RWPE1 (cell line): ENCODE results near the gene CRLF2.
"Not testable (repeated sequence)": the region's sequence is repeated elsewhere in the genome, so short reads cannot be mapped to it uniquely, and the experiment has no call there.

Source experiments
- CTCF ChIA-PET: fragments of 350-600 bp; sonication (Branson Sonifier 250); formaldehyde crosslinking; extraction: SDS; loops from one replicate; lab custom pipeline; 2021; lab: Yijun Ruan, JAX
- POLR2A ChIA-PET: fragments of 400-600 bp; formaldehyde crosslinking; extraction: SDS; loops from one replicate; lab custom pipeline; 2020; ENCODE audit warnings: antibody characterized with exemption; ENCODE audit not compliant: low non-redundant PET; lab: Yijun Ruan, JAX
- DNase-seq: peaks from one replicate; pipeline ENCODE4 v3.0.0; 2012; ENCODE audit warnings: low spot score
- H3K27ac ChIP-seq: fragments of 450-650 bp; 2 replicates; pipeline ENCODE4 v1.5.1; 2017
- TF ChIP-seq, protein P1 (sequence below): fragments of 450-650 bp; conservative IDR thresholded peaks from 2 replicates; pipeline ENCODE4 v1.5.1; 2017; ENCODE audit warnings: low read depth, mild to moderate bottlenecking

CRLF2 gene

GRCh38 chrX:1246816-1247215, 34.4 kb upstream of the CRLF2 start:
- peak; percentile 26 for DNase-seq
- TF ChIP-seq, protein P1, sequence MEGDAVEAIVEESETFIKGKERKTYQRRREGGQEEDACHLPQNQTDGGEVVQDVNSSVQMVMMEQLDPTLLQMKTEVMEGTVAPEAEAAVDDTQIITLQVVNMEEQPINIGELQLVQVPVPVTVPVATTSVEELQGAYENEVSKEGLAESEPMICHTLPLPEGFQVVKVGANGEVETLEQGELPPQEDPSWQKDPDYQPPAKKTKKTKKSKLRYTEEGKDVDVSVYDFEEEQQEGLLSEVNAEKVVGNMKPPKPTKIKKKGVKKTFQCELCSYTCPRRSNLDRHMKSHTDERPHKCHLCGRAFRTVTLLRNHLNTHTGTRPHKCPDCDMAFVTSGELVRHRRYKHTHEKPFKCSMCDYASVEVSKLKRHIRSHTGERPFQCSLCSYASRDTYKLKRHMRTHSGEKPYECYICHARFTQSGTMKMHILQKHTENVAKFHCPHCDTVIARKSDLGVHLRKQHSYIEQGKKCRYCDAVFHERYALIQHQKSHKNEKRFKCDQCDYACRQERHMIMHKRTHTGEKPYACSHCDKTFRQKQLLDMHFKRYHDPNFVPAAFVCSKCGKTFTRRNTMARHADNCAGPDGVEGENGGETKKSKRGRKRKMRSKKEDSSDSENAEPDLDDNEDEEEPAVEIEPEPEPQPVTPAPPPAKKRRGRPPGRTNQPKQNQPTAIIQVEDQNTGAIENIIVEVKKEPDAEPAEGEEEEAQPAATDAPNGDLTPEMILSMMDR, result 0 out of 2 replicates have a peak, but pooled peaks have one; percentile 14
- CTCF ChIA-PET, result no interaction called here
- no peak overlapping the region for H3K27ac ChIP-seq
- POLR2A ChIA-PET, result no interaction called here

DNA sequence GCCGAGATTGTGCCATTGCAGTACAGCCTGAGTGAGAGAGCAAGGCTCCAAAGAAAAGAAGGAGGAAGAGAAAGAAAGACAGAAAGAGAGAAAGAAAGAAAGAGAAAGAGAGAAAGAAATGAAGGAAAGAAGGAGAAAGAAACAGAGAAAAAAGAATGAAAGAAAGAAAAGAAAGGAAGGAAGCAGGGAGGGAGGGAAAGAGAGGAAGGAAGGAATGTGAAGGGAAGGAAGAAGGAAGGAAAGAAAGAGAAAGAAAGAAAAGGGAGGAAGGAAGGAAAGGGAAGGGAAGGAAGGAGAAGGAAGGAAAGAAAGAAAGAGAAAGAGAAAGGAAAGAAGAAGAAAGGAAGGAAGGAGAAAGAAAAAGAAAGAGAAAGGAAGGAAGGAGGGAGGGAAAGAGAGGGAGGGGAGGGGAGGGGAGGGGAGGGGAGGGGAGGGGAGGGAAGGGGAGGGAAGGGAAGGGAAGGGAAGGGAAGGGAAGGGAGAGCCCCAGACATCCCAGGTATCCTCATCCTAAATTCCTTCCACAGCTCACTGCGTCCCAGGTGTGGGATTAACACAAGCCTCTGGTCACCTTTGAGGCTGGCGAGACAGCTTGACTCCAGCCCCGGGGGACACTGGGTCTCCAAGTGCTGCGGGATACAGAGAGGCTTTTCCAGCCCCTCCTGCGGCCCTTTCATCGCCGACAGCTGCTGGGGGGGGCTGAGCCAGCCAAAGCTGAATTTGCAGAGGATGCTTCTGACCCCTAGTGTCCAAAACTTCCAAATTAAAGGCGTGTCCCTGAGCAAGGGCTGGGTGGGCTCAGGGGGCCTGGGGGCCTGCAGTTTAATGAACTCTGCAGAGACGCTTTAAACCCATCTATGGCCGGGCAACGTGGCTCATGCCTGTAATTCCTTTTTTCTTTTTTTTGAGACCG, 32.0 kb upstream of the CRLF2 start:
- ChIA-PET CTCF (no interaction called here), POLR2A (no interaction called here)
- no peak overlapping the region for H3K27ac ChIP-seq
- no peak for DNase-seq
- TF ChIP-seq, protein P1, result no peak

- ChIA-PET CTCF (no interaction called here), POLR2A (no interaction called here)
- peak; percentile 6 for DNase-seq
- TF ChIP-seq, protein P1, result no peak
- H3K27ac ChIP-seq, result no peak overlapping the region
These were observed 30.5 kb upstream of the CRLF2 start for GRCh38 chrX:1242891-1243402.

GRCh38 chrX:1240551-1240950, 28.1 kb upstream of the CRLF2 start:
- H3K27ac ChIP-seq, POLR2A ChIA-PET, DNase-seq, CTCF ChIA-PET: not testable (repeated sequence)

DNA sequence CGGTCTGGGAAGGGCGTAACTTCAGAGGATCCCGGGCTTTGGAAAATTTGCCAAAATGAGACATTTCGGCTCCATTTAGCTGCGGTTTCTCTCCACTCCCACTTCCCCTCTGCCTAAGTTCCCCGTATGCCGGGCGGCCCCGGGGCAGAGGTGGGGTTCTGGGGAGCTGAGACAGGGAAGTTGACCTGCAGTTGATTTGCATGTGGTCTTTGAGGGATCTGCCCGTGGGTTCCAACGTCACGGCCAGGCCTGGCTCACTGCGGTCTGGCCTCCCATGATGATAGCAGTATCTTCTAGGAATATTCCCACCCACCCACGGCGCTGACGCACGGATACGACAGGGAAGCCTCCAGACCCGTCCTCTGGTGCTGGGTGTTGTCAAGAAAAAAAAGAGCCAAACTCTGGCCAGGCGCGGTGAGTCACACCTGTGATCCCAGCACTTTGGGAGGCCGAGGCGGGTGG, 27.3 kb upstream of the CRLF2 start:
- DNase-seq, result no peak
- CTCF ChIA-PET, result no interaction called here
- POLR2A ChIA-PET, result no interaction called here

DNA sequence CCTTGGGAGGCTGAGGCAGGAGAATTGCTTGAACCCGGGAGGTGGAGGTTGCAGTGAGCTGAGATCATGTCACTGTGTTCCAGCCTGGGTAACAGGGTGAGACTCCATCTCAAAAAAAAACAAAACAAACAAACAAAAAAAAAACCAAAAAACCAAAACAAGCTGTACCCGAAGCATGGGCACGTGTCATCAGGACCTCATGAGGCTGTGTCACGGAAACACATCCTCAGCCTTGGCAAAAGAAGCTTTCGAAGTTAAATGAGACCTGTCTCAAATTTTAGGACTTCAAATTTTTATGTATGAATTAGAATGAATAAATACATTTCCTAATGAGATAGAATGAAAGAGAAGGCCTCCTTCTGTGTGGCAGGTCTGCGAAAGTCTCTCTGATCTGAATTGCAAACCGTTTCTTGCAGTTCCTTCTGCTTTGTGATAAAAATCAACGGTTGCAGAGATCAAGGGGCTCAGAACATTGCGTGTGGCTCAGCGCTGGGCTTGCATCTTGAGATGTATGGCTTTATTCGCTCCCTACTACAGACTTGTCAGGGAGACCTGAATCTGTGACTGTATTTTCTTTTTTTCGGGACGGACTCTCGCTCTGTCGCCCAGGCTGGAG, 19.5 kb upstream of the CRLF2 start:
- TF ChIP-seq, protein P1, result no peak
- CTCF ChIA-PET, result no interaction called here
- no peak overlapping the region for H3K27ac ChIP-seq
- POLR2A ChIA-PET, result no interaction called here
- no peak for DNase-seq

More for the DNA sequence above, 27.3 kb upstream of the CRLF2 start:
- TF ChIP-seq, protein P1, result no peak
- no peak overlapping the region for H3K27ac ChIP-seq

DNA sequence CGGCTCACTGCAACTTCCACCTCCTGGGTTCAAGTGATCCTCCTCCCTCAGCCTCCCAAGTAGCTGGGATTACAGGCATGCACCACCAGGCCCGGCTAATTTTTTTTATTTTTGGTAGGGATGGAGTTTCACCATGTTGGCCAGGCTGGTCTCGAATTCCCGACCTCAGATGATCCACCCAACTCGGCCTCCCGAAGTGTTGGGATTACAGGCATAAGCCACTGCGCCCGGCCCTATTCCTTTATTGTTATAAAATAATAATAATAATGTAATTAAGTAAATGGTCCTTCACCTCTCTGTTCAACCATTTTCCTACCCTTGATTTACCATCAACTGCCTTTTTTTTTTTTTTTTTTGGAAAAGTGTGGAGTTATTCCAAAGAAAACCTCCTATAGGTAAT, 15.7 kb upstream of the CRLF2 start:
- POLR2A ChIA-PET, H3K27ac ChIP-seq, CTCF ChIA-PET, DNase-seq: not testable (repeated sequence)
